ENCODE results near the gene DDIT3.
A peak's percentile ranks its signal among the peaks of the same experiment; 100 is the strongest.
"Not testable (repeated sequence)": the region's sequence is repeated elsewhere in the genome, so short reads cannot be mapped to it uniquely, and the experiment has no call there.

Gene DDIT3

DNA sequence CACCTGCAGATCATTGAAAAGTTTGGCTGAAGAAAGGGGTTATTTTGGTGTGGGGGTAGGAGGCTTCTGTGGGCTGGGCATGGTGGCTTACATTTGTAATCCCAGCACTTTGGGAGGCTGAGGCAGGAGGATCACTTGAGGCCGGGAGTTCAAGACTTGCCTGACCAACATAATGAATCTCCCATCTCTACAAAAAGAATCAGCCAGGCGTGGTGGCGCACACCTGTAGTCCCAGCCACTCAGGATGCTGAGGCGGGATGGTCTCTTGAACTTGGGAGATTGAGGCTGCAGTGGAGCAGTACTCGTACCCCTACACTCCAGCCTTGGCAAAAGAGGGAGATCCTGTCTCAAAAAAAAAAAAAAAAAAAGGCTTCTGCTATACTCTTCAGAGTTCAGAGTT, 7.0 kb downstream of the DDIT3 start:
- DNase-seq (ENCODE audit: low read depth in 2 of 2), result no peak

DNA sequence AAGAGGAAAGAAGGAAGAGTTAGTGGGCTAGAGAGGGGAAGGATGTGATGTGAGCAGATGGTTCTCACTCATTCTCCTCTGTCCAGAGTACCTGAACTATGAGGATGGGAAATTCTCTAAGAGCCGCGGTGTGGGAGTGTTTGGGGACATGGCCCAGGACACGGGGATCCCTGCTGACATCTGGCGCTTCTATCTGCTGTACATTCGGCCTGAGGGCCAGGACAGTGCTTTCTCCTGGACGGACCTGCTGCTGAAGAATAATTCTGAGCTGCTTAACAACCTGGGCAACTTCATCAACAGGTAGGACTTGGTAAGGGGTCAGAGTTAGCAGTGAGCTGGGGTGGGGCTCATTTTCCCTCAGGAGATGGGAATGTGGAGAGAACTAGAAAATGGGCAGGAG, 7.6 kb downstream of the DDIT3 start:
- no peak for DNase-seq (ENCODE audit: low read depth in 2 of 2)

DNA sequence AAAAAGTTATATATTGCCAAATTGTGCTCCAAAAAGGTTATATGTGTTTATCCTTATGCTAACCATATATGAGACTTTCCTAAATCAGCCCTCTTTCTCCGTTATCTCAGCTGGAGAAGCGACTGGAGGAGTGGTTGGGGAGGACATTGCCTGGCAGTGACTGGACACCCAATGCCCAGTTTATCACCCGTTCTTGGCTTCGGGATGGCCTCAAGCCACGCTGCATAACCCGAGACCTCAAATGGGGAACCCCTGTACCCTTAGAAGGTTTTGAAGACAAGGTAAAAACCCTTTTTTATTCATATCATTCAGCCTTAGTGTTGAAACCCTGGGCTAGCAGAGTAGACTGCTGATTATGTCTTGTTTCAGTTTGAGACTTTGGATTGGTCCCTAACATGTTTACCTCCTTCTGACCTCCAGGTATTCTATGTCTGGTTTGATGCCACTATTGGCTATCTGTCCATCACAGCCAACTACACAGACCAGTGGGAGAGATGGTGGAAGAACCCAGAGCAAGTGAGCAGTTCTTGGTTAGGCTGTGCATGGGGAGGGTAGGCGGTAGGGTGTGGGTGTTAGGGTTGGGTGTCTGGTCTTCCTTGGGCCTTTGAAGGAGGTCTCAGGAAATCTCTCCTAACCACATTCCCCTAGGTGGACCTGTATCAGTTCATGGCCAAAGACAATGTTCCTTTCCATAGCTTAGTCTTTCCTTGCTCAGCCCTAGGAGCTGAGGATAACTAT, 8.6 kb downstream of the DDIT3 start:
- no peak for DNase-seq (ENCODE audit: low read depth in 2 of 2)

DNA sequence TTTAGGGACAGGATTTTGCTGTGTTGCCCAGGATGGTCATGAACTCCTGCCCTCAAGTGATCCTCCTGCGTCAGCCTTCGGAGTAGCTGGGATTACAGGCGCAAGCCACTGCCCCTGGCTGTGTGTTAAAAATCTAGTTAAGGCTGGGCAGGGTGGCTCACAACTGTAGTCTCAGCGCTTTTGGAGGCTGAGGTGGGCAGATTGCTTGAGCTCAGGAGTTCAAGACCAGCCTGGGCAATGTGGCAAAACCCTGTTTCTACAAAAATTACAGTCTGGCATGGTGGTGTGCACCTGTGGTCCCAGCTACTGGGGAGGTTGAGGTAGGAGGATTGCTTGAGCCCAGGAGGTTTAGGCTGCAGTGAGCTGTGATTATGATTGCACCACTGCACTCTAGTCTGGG, 9.2 kb downstream of the DDIT3 start:
- DNase-seq (ENCODE audit: low read depth in 2 of 2), result no peak

DNA sequence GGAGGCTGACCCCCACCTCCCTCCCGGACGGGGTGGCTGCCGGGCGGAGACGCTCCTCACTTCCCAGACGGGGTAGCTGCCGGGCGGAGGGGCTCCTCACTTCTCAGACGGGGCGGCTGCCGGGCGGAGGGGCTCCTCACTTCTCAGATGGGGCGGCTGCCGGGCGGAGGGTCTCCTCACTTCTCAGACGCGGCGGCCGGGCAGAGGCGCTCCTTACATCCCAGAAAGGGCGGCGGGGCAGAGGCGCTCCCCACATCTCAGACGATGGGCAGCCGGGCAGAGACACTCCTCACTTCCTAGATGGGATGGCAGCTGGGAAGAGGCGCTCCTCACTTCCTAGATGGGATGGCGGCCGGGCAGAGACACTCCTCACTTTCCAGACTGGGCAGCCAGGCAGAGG, 12.5 kb downstream of the DDIT3 start:
- DNase-seq (ENCODE audit: low read depth in 2 of 2), result not testable (repeated sequence)

DNA sequence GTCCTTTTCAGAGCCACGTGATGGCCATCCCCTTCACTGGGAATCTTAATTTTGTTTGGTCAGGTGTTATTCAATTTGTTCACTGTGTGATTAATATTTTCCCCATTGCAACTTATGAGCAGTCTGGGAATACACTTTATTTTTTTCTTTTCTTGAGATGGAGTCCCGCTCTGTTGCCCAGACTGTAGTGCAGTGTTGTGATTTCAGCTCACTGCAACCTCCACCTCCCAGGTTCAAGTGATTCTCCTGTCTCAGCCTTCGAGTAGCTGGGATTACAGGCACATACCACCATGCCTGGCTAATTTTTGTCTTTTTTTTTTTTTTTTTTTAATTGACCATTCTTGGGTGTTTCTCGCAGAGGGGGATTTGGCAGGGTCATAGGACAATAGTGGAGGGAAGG, 13.8 kb downstream of the DDIT3 start:
- DNase-seq (ENCODE audit: low read depth in 2 of 2), result not testable (repeated sequence)

DNA sequence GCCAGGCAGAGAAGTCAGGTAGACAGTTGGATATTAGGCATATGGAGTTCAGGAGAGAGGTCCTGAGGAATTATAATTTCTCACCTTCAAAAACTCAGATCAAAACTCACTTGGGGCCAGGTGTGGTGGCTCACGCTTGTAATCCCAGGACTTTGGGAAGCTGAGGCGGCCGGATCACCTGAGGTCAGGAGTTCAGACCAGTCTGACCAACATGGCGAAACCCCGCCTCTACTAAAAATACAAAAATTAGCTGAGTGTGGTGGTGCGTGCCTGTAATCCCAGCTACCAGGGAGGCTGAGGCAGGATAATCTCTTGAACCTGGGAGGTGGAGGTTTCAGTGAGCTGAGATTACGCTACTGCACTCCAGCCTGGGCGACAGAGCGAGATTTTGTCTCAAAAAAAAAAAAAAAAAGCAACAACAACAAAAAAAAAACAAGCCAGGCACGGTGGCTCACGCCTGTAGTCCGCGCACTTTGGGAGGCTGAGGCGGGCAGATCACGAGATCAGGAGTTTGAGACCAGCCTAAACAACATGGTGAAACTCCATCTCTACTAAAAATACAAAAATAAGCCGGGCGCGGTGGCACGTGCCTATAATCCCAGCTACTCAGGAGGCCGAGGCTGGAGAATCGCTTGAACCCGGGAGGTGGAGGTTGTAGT, 17.9 kb downstream of the DDIT3 start:
- DNase-seq (ENCODE audit: low read depth in 2 of 2), result not testable (repeated sequence)

DNA sequence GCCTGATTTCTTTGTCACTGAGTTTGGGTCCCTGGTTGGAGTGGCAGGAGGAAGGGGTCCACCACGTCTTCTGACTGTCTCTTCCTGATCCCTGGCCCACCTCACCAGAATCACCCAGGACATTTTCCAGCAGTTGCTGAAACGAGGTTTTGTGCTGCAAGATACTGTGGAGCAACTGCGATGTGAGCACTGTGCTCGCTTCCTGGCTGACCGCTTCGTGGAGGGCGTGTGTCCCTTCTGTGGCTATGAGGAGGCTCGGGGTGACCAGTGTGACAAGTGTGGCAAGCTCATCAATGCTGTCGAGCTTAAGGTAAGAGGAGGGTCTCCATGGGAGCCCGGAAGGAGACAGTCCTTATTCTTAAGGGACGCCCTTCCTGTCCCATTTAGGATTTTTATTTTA, 20.1 kb downstream of the DDIT3 start:
- no peak for DNase-seq (ENCODE audit: low read depth in 2 of 2)

DNA sequence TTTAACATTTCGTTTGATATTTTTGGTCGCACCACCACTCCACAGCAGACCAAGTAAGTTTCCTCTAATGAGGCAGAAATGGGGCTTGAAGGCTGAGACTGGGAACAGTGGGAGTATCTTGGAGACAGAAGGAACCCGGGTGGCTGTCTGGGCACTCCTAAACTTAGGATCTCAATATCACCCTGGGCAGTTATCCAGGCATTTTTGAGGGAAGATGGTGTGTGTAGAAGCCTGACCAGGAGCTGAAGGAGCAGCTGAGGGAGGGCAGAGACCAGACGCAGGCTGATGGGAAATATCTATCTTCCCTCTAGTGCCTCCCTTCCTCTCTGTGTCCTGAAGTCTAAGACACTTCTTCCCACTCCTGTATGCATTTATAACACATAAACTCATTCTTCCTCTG, 21.7 kb downstream of the DDIT3 start:
- no peak for DNase-seq (ENCODE audit: low read depth in 2 of 2)

DNA sequence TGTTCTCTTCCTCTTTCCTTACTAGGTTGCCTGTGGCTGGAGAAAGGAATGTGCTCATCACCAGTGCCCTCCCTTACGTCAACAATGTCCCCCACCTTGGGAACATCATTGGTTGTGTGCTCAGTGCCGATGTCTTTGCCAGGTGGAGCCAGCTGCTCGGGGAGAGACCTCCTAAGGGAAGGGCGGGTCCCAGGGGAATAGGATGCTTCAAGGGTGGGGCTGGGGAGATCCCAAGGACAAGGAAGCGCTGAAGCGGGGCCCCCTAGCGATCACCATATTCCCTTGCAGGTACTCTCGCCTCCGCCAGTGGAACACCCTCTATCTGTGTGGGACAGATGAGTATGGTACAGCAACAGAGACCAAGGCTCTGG, 22.2 kb downstream of the DDIT3 start:
- no peak for DNase-seq (ENCODE audit: low read depth in 2 of 2)

DNA sequence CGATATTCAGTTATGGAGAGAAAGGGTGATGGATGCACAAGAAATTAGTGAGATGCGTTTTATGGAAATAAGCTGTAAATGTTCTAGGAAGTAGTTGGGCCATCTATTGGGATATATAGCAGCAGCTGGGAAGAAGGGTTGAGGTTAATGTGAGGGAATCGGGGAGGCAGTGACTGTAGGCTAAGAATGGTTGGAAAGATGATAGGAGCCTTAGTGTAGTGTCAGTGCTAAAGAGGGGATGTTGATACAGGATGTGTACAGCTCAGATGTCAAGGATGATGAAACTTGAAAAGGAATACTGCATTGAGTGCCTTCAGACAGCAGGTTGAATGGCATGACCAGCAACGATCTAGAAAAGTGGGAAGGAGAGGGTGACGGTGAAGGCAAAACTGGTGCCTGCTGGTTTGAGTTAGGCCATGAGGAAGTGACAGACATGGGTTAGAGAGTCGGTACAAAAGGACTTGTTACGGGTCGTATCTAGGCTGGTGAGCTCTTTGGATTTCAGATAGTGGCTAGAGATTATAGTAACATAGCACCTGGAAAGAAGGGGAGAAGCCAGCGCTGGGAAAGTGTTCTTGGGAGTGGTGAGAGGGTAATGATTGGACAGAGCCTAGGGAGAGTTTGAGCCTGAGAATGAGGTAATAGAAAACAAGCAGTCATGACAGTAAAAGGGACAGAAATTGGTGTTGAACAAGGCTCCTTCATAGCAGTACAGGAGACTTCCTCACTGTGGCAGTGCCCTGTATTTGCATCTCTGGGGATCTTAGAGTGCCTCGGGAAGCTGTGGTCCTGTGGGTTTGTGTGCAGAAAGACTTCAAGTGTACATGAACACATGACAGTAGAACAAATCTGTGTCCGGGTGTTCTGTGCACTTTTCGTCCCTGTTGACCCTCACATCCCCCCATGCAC, 22.8 kb downstream of the DDIT3 start:
- no peak for DNase-seq (ENCODE audit: low read depth in 2 of 2)

DNA sequence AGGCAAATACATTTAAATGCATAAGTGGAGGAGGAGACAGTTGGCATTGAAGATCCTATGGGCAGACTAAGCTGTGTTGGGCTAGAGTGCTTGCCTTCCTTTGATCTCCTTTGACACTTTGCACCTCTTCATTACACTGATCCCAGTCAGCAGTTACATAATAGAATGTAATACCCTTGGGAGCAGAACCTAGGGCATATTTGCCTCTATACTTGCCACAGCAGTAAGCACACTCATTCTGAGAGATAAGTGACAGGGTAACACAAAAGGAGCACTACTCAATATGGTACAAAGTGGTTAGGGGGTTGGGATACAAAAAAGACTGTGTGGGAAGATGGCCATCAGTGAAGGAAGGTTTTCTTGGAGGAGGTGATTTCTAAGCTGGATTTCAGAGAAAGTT, 23.5 kb downstream of the DDIT3 start:
- no peak for DNase-seq (ENCODE audit: low read depth in 2 of 2)

DNA sequence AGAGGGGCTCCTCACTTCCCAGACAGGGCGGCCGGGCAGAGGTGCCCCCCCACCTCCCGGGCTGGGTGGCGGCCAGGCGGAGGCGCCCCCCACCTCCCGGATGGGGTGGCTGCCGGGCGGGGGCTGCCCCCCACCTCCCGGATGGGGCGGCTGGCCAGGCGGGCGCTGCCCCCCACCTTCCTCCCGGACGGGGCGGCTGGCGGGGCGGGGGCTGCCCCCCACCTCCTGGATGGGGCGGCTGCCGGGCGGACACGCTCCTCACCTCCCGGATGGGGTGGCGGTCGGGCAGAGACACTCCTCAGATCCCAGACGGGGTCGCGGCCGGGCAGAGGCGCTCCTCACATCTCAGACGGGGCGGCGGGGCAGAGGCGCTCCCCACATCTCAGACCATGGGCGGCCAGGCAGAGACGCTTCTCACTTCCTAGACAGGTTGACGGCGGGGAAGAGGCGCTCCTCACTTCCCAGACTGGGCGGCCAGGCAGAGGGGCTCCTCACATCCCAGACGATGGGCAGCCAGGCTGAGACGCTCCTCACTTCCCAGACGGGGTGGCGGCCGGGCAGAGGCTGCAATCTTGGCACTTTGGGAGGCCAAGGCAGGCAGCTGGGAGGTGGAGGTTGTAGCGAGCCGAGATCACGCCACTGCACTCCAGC, 25.1 kb downstream of the DDIT3 start:
- DNase-seq (ENCODE audit: low read depth in 2 of 2), result not testable (repeated sequence)

DNA sequence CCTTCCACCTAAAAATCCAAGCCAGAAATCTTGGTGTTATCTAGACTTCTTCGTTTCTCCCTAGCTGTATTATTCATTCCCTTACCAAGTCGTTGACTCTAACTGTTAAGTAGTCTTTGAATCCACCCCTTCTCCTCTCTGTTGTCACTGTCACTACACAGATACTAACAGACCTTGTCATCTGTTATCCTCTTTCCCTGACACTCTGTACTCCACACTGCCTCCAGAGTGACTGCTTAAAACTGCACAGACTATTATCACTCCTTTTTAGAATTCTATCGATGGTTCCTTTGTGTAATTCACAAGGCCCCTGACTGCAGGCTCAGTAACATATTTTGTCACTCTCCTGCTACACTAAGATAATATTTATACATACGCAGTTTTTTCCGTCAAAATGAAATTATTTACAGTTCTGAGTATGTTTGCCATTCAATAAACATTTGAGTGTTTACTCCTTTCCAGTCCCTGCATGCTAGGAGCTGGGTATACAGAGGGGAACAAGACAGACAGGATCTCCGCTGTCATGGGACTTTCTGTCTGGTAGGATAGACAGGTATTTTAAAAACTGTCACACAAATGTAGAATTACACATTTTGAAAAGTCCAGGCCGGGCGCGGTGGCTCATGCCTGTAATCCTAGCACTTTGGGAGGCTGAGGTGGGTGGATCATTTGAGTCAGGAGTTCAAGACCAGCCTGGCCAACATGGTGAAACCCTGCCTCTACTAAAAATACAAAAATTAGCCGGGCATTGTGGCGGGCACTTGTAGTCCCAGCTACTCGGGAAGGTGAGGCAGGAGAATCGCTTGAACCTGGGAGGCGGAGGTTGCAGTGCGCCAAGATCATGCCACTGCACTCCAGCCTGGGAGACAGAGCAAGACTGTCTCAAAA, 28.7 kb downstream of the DDIT3 start:
- DNase-seq (ENCODE audit: low read depth in 2 of 2), result no peak

DNA sequence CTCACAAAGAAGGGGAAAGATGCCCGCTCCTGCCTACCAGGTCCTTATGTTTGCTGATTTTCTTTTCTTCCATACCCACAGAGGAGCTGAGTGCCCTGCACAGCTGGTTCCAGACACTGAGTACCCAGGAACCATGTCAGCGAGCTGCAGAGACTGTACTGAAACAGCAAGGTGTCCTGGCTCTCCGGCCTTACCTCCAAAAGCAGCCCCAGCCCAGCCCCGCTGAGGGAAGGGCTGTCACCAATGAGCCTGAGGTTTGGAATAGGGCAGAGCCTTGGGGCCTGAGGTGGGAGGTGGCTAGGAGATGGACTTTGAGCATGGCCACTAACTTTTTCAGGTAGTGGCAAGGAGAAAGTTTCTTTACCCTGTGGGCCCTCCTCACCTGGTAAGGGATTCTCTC, 30.2 kb downstream of the DDIT3 start:
- DNase-seq (ENCODE audit: low read depth in 2 of 2), result no peak

DNA sequence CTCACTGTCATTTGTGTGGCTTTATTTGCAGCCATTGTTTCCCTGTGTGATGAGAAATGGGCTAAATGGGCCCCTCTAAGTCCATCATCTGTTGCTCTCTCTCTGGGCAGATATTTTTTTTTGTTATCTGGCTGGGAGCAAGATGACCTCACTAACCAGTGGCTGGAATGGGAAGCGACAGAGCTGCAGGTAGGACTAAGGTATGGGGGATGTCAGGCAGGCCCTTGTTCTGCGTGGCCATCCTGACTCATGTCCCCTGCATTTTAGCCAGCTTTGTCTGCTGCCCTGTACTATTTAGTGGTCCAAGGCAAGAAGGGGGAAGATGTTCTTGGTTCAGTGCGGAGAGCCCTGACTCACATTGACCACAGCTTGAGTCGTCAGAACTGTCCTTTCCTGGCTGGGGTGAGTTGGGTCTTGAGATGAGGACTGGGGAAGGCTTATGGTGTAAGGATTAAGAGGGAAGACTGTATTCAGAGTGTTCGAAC, 31.1 kb downstream of the DDIT3 start:
- no peak for DNase-seq (ENCODE audit: low read depth in 2 of 2)

DNA sequence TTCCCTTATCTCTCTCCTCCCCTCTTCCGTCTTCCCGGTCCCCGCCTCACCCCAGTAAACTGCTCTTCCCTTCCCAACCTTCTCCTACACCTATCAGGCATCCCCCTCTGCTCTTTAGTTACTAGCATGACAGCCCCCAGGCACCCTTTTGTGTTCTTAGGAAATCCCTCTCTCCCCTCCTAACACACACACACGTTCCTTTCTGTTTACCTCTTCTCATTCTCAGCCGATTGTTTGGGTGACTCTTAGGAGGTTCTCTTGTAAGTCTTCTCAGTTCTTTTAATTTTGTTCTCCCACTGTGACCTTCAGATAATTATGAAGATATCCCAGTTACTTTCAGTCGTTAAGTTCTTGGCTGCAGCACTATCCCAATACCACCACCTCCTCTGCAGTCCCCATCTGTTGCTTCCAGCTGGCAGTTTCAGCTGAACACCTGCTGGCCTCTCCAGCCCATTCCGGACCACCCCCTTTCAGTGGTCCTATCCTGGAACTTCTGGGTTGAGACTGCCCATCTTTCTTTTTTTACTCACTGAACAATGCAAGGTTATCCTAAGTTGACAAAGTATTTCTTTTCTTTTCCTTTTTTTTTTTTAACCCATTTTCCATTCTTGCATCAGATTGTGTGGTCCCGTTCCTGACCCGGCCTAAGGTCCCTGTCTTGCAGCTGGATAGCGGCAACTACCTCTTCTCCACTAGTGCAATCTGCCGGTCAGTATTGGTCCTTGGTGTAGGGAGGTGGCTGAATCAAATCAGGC, 31.7 kb downstream of the DDIT3 start:
- no peak for DNase-seq (ENCODE audit: low read depth in 2 of 2)

DNA sequence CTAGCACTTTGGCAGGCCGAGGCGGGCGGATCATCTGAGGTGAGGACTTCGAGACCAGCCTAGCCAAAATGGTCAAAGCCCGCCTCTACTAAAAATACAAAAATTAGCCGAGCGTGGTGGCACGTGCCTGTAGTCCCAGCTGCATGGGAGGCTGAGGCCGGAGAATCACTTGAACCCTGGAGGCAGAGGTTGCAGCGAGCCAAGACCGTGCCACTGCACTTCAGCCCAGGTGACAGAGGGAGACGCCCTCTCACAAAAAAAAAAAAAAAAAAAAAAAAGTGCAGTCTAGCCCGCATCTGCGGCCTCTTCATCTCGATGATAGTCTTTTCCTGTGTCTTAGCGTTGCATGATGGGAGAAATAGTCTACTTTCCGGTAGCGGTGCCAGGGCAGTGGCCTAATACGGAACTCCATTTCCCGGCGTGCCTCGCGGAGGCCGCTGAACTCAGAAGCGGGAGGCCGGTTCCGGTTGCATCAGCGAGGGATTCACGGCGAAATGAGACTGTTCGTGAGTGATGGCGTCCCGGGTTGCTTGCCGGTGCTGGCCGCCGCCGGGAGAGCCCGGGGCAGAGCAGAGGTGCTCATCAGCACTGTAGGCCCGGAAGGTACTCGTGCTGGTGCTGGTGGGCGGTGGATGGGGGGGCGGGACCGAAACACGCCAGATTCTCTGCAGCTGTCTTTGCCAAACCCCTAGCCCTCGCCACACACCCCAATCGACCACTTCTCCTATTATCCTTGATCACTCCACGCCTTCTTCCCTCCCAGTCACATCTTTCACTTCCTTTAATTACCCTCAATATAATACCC, 32.5 kb downstream of the DDIT3 start, which contains the start of gene MARS1:
Gene MARS1, plus strand, starts transcription at position 472 of the 805 bp plus-strand sequence. Its CDS starts 23 bp downstream, at position 495.
- DNase-seq (ENCODE audit: low read depth in 2 of 2), result peak; percentile 78 to 84

DNA sequence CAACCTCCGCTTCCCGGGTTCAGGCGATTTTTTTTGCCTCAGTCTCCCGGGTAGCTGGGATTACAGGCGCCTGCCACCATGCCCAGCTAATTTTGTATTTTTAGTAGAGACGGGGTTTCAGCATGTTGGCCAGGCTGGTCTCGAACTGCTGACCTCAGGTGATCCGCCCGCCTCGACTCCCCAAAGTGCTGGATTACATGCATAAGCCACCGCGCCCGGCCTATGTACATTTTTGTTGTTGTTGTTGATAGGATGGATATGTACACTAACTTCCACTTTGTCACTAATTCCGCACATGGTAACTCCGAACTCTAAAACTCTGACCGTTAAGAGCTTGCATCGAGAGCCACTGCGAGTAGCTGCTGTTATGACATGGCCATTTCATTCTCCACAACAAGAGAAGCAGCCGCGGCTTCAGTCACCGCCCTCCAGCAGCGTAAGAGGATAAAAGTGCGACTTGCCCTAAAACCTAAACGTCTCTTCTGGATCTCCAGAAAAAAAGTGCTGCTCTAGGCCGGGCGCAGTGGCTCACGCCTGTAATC, 33.2 kb downstream of the DDIT3 start:
- no peak for DNase-seq (ENCODE audit: low read depth in 2 of 2)
